ENCODE results near the gene GPR153. TPM values are rescaled to one million over a fixed set of nuclear protein-coding genes. Genes with fewer than 3 reads are reported as not detected.

GPR153 gene
- total and polyA plus RNA-seq, 4 donors = 0.37 to 5.9 (median 2.7) TPM

GRCh38 chr1:6257541-6258069 is 3.3 kb downstream of the GPR153 start:
- Histone ChIP-seq H3K27me3 (ENCODE audit: control insufficient read depth in 4 of 4, insufficient read depth in 4 of 4, low read length in 3 of 4) (no peaks in the 10 kb centered on the region), H3K9ac (ENCODE audit: low read depth in 1 of 2, low read length in 2 of 2) (no peak overlapping the region), H3K4me3 (ENCODE audit: low read depth in 1 of 3, low read length in 3 of 3) (no peak overlapping the region), H3K4me1 (ENCODE audit: control insufficient read depth in 4 of 4, insufficient read depth in 4 of 4, low read length in 3 of 4) (peaks cover 11 to 27% (median 20%) of the 10 kb centered on the region in 4 donors), H3K27ac (ENCODE audit: low read depth in 1 of 2, low read length in 2 of 2) (no peak overlapping the region), H3K36me3 (ENCODE audit: control insufficient read depth in 4 of 4, insufficient read depth in 3 of 4, low read depth in 1 of 4, low read length in 3 of 4) (no peaks in the 10 kb centered on the region), H3K9me3 (ENCODE audit: control insufficient read depth in 4 of 4, low read length in 3 of 4) (no peaks in the 10 kb centered on the region)
- 91% methylated on average over 8 of the region's 8 CpGs for WGBS
- DNase-seq (ENCODE audit: low spot score) = no peak
- TF ChIP-seq ATF3 (IDR thresholded peaks at IDR 0.05) (no peak), RAD21 (IDR thresholded peaks at IDR 0.05) (no peak), SP1 (IDR thresholded peaks at IDR 0.05) (no peak), FOXA2 (IDR thresholded peaks at IDR 0.05) (no peak), HNF4A (conservative IDR thresholded peaks at IDR 0.05) (no peak), REST (IDR thresholded peaks at IDR 0.05) (no peak), MAX (IDR thresholded peaks at IDR 0.05) (no peak), YY1 (IDR thresholded peaks at IDR 0.05) (no peak), EGR1 (IDR thresholded peaks at IDR 0.05; ENCODE audit: low read depth in 2 of 2) (no peak), NR2F2 (IDR thresholded peaks at IDR 0.05) (no peak), GABPA (IDR thresholded peaks at IDR 0.05 in 1 of 2, conservative IDR thresholded peaks at IDR 0.05 in 1 of 2) (no peak), JUND (IDR thresholded peaks at IDR 0.05) (no peak), ZBTB33 (IDR thresholded peaks at IDR 0.05) (no peak), FOXA1 (IDR thresholded peaks at IDR 0.05) (no peak), HNF4G (IDR thresholded peaks at IDR 0.05) (no peak), TAF1 (conservative IDR thresholded peaks at IDR 0.05) (no peak), CTCF (IDR thresholded peaks at IDR 0.05; ENCODE audit: low read depth, low read length, missing input control) (no peak)

All from liver (tissue), 9 donors.